HG02759 (cell line): Measurements from ENCODE around the gene PACC1.

Experiments used
- ATAC-seq: cut with Tn5 transposase; IDR thresholded peaks from one replicate; pipeline ENCODE4 v1.9.1; 2021; ENCODE audit warnings: mild to moderate bottlenecking, moderate library complexity; ENCODE audit not compliant: unreplicated experiment

The PACC1 gene

GRCh38 chr1:212438831-212439237 is 24.1 kb upstream of the PACC1 start:
- ATAC-seq: no peak

- no peak for ATAC-seq
Observed at GRCh38 chr1:212437179-212437798, 22.6 kb upstream of the PACC1 start.

- no peak for ATAC-seq
Observed at GRCh38 chr1:212434992-212435391, 20.3 kb upstream of the PACC1 start.

- no peak for ATAC-seq
Observed at GRCh38 chr1:212433577-212434462, 19.1 kb upstream of the PACC1 start.

GRCh38 chr1:212432661-212433576 is 18.2 kb upstream of the PACC1 start, which contains the start of gene NENF:
NENF (plus strand) TSS chr1:212432920; CDS start chr1:212432944, 24 bp downstream.
- ATAC-seq: peak; percentile 99

GRCh38 chr1:212432272-212432660 is 17.6 kb upstream of the PACC1 start:
- no peak for ATAC-seq

GRCh38 chr1:212431644-212432043 is 17.0 kb upstream of the PACC1 start:
- no peak for ATAC-seq

- no peak for ATAC-seq
Observed at GRCh38 chr1:212430955-212431394, 16.3 kb upstream of the PACC1 start.

GRCh38 chr1:212430416-212430815 is 15.7 kb upstream of the PACC1 start:
- no peak for ATAC-seq

- no peak for ATAC-seq
Observed at GRCh38 chr1:212428496-212428895, 13.8 kb upstream of the PACC1 start.

GRCh38 chr1:212423879-212424278 is 9.2 kb upstream of the PACC1 start:
- ATAC-seq: no peak

GRCh38 chr1:212421165-212421564 is 6.5 kb upstream of the PACC1 start:
- no peak for ATAC-seq

- no peak for ATAC-seq
Observed at GRCh38 chr1:212415107-212415841, 588 bp upstream of the PACC1 start.

- peak; percentile 6 for ATAC-seq
Observed at GRCh38 chr1:212413902-212414327, 771 bp downstream of the PACC1 start.

GRCh38 chr1:212412374-212412773 is 2.3 kb downstream of the PACC1 start:
- no peak for ATAC-seq

GRCh38 chr1:212410231-212410820 is 4.4 kb downstream of the PACC1 start:
- no peak for ATAC-seq

- ATAC-seq: no peak
Observed at GRCh38 chr1:212402666-212403321, 11.9 kb downstream of the PACC1 start.

- ATAC-seq: no peak
Observed at GRCh38 chr1:212401838-212402582, 12.7 kb downstream of the PACC1 start.

GRCh38 chr1:212401042-212401441 is 13.6 kb downstream of the PACC1 start:
- no peak for ATAC-seq
